NCI-H345 treated with DMSO at 0.1 percent for 48 hours (cell line): Measurements from ENCODE around the gene UCP2.

Source experiments
- DNase-seq: peaks from one replicate; lab custom pipeline; 2025; ENCODE audit not compliant: unreplicated experiment; lab: John Stamatoyannopoulos, UW

The UCP2 gene

DNA sequence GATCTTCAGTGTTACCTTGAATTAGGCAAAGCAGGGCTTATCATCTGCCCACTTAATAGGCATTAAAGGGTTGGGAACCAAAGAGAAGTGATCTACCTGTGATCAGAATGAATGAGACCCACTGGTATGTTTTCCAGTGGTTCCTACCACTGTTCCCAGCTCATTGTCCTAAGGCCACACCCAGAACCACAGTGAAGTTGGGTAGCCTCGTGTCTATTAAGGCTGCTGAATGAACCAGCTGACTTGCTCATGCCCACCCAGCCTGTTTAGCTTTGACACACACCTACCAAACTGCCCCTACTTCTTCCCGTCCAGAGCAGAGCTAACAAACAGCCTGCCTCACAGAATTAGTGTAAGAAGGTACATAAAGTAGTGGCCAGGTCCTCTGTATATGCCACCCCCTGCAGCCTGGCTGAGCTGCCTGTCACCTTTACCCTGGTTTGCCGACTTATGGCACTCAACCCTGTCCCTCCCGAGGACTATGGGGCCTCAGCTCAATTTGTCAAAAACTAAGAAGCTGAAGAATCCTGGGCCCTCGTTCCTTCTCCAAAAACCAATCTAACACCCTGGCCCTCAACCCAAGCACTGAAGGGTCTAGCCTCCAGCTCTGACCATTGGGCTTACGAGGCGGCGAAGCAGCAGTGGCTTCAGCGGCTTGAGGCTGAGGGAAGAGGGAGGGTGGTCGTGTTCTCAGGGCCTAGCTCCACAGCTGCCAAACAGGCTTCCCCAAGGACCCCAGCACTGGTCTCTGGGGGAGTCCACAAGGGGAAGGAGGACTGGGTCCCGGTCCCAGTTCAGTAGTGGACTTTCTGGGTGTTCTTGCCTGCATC is 9.8 kb downstream of the UCP2 start:
- no peak for DNase-seq

DNA sequence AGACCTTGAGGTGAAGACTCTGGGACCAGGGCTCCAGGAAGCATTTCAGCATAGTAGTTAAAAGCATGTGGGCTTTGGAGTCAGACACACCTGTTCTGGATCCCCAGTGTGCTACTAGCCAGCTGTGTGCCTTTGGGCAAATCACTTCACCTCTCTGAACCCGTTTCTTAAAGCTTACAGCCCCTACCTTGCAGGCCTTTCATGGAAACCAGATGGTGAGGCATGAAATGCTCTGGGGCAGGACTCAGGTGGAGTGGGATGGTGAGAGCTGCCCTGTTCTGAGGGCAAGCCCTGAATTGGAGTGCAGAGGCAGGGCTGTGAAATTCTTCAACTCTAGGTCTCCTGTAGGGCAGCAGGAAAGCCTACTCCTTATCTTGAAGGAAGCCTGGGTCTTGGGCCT is 10.5 kb downstream of the UCP2 start:
- no peak for DNase-seq

GRCh38 chr11:73971175-73971719 is 11.4 kb downstream of the UCP2 start:
- no peak for DNase-seq

DNA sequence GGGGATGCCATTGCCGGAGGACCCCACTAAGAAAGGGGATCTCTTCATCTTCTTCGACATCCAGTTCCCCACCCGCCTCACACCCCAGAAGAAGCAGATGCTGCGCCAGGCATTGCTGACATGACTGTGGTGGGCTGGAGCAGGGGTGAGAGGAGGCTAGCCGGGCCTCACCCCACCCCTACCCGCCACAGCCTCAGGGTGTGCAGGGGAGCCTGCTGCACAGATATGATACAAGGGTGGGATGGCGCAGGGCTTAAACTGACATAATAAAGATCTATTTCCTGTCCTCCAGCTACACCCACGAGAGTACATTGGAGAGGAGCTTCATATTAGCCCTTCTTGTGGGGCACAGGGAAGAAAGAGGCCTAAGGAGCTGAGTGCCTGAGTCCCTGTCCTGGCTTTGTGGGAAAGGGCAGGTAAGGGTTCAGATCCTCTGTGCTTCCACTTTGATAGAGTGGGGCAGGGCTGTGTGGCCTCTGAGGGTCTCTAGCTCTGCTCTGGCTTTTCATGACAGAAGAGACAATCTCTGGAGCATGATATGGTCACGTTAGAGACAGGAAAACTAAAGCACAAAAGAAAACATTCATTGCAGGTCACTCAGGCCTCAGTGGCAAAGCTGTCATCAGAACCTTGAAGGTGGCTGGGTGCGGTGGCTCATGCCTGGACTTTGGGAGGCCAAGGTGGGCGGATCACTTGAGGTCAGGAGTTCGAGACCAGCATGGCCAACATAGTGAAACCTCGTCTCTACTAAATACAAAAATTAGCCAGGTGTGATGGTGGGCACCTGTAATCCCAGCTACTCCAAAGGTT is 12.4 kb downstream of the UCP2 start:
- DNase-seq: no peak

DNA sequence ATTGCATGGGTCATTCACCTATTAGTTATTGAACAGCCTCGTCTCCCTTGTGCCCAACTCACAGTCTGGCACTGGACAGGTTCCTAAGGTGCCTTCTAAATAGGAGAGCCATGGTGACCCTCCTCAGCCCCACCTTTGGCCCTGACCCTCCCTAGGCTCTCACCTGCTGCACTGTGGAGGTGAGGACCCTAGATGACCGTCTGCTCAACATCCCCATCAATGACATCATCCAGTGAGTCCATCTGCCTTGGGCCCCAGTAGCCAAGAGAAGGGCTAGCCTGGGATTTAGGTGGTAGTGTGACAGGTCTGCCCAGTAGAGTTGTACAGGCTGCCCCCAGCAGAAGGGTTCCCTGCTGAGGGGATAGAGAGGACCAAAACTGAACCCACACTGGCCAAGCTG is 13.6 kb downstream of the UCP2 start:
- DNase-seq: no peak

DNA sequence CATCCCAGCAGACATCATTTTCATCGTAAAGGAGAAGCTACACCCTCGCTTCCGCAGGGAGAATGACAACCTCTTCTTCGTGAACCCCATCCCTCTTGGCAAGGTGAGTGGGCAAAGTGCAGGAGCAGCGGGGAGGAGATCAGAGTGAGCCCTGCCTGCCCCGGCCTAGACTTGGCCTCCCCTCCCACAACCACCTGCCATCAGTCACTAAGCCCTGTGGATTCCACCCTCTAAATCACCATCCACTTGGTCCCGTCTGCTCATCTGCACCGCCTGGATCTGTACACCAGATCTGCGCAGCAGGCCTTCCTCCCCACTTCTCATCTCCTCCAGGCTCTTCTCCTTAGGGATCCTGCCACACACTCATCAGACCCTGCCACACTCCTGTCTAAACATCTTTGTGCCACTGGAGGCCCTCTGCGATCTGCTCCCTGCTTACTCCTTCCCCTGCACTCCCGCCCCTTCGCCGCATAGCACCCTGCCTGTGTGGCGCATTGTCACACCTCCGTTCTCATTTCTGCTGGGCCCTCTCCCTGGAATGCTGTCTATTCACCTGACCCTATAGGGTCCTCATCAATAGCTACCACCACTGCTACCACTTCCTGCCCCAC is 14.2 kb downstream of the UCP2 start:
- DNase-seq: no peak

DNA sequence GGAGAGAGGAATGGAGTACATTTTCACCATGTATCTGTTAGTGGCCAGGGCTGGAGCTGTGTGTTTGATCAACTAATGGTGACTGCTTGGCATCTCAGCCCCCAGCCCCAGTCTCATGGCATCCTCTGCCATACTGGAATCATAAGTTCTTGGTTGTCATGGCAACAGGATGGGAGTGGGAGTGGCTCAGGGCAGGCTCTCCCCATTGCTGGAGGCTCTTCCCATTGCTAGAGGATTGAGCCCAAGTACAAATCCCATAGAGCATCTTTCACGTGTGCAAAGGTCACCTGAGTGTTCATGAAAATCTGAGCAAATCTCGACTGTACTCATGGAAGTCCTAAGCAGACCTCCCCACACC is 16.9 kb downstream of the UCP2 start:
- no peak for DNase-seq

- no peak for DNase-seq
These were observed 17.4 kb downstream of the UCP2 start for GRCh38 chr11:73965076-73965763.

GRCh38 chr11:73963861-73964260 is 18.8 kb downstream of the UCP2 start:
- no peak for DNase-seq

DNA sequence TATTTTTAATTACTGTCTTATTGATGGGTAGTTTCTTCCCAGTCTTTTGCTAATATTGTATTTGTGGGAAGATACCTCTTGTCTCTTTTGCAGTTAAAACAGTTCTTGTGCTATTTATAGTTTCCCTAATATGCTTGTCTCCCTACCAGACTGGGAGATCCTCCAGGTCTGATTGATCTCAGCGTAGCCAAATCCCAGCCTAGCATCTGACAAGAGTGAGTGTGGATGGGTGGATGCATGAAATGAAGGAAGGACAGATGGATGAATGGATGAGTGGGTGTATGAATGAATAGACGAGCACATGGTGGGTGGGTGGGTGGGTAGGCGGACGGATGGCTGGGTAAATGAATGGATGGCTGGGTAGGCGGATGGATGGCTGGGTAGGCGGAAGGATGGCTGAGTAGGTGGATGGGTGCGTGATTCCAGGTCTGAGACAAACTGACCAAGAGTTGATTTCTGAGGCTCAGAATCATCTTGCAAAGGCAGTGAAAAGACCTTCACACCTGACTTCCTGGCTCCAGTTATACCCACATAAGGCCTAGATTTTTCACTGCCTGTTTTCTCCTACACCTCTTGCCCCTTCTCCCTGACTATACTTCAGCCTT is 20.4 kb downstream of the UCP2 start:
- no peak for DNase-seq

- DNase-seq: no peak
These were observed 21.3 kb downstream of the UCP2 start for GRCh38 chr11:73961321-73961720.

GRCh38 chr11:73958521-73959141 is 24.0 kb downstream of the UCP2 start:
- DNase-seq: no peak

GRCh38 chr11:73957654-73958361 is 24.8 kb downstream of the UCP2 start:
- no peak for DNase-seq

DNA sequence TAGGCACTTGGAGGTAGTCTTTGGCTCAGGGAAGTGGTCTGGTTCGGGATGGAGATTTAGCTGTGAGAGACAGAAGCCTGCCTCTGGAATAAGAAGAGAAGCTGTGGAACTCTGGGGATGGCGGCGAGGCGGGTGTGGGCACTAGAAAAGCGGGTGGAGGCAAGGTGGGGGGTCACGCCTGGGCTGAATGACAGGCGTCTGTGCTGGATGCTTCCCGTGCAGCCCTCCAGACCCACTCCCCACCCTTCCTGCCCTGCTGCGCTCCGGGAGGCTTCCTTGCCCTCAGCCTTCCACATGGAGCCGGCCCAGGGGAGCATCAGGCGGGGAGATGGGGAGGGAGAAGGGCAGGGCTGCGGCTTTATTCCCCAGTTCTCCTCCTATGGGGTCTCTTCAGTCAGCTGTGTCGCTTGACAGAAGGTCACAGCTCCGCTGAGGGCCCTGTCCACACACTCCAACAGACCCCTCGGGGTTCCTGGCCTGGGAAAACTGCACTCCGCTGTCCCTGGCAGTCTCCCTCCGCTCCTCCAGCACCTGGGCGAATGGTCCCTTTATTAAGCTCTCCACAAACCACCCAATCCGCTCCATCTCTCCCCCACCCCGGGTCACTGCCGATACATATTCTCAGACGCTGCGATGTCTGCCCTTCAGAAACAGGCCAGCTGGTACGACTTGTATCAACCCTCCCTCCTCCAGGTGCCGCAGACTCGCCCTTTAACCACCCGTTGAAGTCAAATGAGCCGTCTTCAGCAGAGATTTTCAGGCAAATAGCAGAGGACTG is 25.6 kb downstream of the UCP2 start:
- no peak for DNase-seq

DNA sequence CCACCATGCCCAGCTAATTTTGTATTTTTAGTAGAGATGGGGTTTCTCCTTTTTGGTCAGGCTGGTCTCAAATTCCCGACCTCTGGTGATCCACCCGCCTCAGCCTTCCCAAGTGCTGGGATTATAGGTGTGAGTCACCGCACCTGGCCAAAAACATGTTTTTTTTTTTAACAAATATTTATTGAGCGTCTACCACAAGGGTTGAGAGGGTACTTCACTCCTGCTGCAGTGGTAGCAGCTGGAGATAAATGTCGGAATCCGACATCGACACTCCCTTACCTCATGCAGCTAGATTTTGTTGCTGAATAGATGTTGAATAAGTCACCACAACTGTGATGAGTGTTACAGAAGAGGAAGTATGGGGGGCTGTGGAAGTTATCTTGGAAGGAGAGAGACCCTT is 30.8 kb downstream of the UCP2 start:
- DNase-seq: peak; percentile 65

- DNase-seq: no peak
These were observed 31.6 kb downstream of the UCP2 start, which contains the start of gene DNAJB13 for GRCh38 chr11:73950869-73951710. Gene DNAJB13, plus strand, starts transcription at chr11:73951026. Its CDS starts 44 bp downstream, at chr11:73951070.

DNA sequence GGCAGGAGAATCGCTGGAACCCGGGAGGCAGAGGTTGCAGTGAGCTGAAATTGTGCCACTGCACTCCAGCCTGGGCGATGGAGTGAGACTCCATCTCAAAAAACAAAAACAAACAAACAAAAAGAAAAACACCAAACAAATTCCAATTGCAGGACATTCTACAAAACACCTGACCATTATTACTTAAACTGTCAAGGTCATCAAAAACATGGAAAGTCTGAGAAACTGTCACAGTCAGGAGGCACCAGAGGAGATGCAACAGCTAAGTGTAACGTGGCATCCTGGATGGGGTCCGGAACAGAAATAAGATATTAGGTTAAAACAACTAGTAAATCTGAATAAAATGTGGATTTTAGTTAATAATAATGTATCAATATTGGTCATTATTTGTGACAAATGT is 32.7 kb downstream of the UCP2 start:
- no peak for DNase-seq

DNA sequence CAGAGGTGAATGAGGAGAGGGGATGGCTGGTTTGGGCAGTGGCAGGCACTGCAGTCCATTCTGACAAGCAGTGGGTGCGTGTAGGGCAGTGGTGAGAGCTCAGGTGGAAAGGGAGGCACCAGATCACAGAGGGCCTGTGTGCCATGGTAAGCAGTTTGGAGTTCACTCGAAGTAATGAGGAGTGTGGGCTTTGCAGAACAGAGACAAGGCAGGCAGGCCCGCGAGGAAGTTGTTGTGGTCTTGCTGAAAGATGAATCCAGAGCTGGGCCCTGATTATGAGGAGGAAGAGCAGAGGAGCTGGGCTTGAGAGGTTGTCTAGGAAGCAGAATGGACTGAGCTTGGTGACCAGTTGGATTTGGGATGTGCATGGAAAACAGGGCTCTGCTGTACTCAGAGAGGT is 33.4 kb downstream of the UCP2 start:
- no peak for DNase-seq
